Esophagus squamous epithelium (tissue), 4 donors: ENCODE results near the gene TEX53.

Experiments
- CTCF ChIP-seq, 6 experiments: fragments of 450-650 bp in 4 of 6; fragments of 200-600 bp in 2 of 6; sonication (generic) in 2 of 6; IDR thresholded peaks; one replicate each; pipeline ENCODE4 v1.5.1; 2016 to 2019; ENCODE audit warnings: antibody characterized with exemption in 6 of 6, mild to moderate bottlenecking in 4 of 6, moderate library complexity in 4 of 6
- POLR2A ChIP-seq, 4 donors: fragments of 450-650 bp; IDR thresholded peaks; one replicate each; pipeline ENCODE4 v1.6.1; 2017; ENCODE audit warnings: antibody characterized with exemption in 4 of 4, mild to moderate bottlenecking in 4 of 4, moderate library complexity in 3 of 4

- TF ChIP-seq CTCF (IDR thresholded peaks at IDR 0.05) (no peak), POLR2A (IDR thresholded peaks at IDR 0.05) (no peak)
Measured at GRCh38 chr9:114685951-114686350, 28.3 kb upstream of the TEX53 start.
